Peyer's patch (tissue), 4 donors: ENCODE measurements around the gene AOPEP. TPM values are rescaled to one million over a fixed set of nuclear protein-coding genes. Genes with fewer than 3 reads are reported as not detected.
"Not testable (repeated sequence)": the region's sequence is repeated elsewhere in the genome, so short reads cannot be mapped to it uniquely, and the experiment has no call there.

Experiments used
- DNase-seq, 3 donors: peaks; one replicate each; pipeline ENCODE4 v3.0.0-alpha.2; 2017 to 2019
- H3K27ac ChIP-seq, 4 donors: fragments of 200-600 bp; sonication (generic); one replicate each; pipeline ENCODE4 v1.5.1; 2016 to 2019
- H3K27me3 ChIP-seq, 2 donors: fragments of 200-600 bp; sonication (generic); one replicate each; pipeline ENCODE4 v1.5.1; 2019
- H3K36me3 ChIP-seq, 3 donors: fragments of 200-600 bp; sonication (generic); one replicate each; pipeline ENCODE4 v1.5.1; 2016 to 2019
- H3K4me1 ChIP-seq, 4 donors: fragments of 200-600 bp; sonication (generic); one replicate each; pipeline ENCODE4 v1.5.1; 2016 to 2019
- H3K4me3 ChIP-seq, 4 donors: fragments of 200-600 bp; sonication (generic); 1 replicate in 3 of 4; 2 replicates in 1 of 4; pipeline ENCODE4 v1.5.1; 2016 to 2019; ENCODE audit warnings: mild to moderate bottlenecking in 1 of 4
- H3K9me3 ChIP-seq, 4 donors: fragments of 200-600 bp; sonication (generic); one replicate each; pipeline ENCODE4 v1.5.1; 2016 to 2019; ENCODE audit warnings: mild to moderate bottlenecking in 1 of 4
- CTCF ChIP-seq, 6 experiments: fragments of 450-650 bp in 4 of 6; fragments of 200-600 bp in 2 of 6; sonication (generic) in 1 of 6; IDR thresholded peaks; one replicate each; pipeline ENCODE4 v1.5.1; 2017 to 2019; ENCODE audit warnings: antibody characterized with exemption in 6 of 6, mild to moderate bottlenecking in 3 of 6, moderate library complexity in 1 of 6
- POLR2A ChIP-seq, 2 donors: fragments of 450-650 bp; IDR thresholded peaks; one replicate each; pipeline ENCODE4 v1.5.1; 2017; ENCODE audit warnings: antibody characterized with exemption in 2 of 2, mild to moderate bottlenecking in 2 of 2, moderate library complexity in 2 of 2
- total RNA-seq, 4 donors: library from RNA; depleted of rRNA; stranded (reverse); fragments of >200 nt; gene quantifications; one replicate each; pipeline ENCODE4 v1.1.0, GENCODE V29; 2016

The AOPEP gene
- total RNA-seq, 4 donors from 2014 or later: 83.5 to 272 (median 117) TPM

GRCh38 chr9:94935396-94935795, 208.9 kb downstream of the AOPEP start:
- no peak for DNase-seq
- no peaks in the 10 kb centered on the region for H3K9me3 ChIP-seq
- no peak overlapping the region for H3K27ac ChIP-seq
- no peak overlapping the region for H3K4me3 ChIP-seq
- H3K36me3 ChIP-seq: no peaks in the 10 kb centered on the region
- no peaks in the 10 kb centered on the region for H3K27me3 ChIP-seq
- peaks cover 0 to 5% (median 0%) of the 10 kb centered on the region in 4 donors for H3K4me1 ChIP-seq
- TF ChIP-seq POLR2A (IDR thresholded peaks at IDR 0.05) (no peak), CTCF (IDR thresholded peaks at IDR 0.05) (no peak)

GRCh38 chr9:94936419-94936818, 209.9 kb downstream of the AOPEP start:
- Histone ChIP-seq H3K4me1 (peaks cover 0 to 15% (median 0%) of the 10 kb centered on the region in 4 donors), H3K36me3 (no peaks in the 10 kb centered on the region), H3K27me3 (no peaks in the 10 kb centered on the region), H3K27ac (peak overlapping the region in 2 of 4 donors; percentile 26 to 34), H3K9me3 (no peaks in the 10 kb centered on the region), H3K4me3 (no peak overlapping the region)
- TF ChIP-seq POLR2A (IDR thresholded peaks at IDR 0.05) (no peak), CTCF (IDR thresholded peaks at IDR 0.05) (no peak)
- no peak for DNase-seq

GRCh38 chr9:94937214-94937903, 210.9 kb downstream of the AOPEP start:
- no peak overlapping the region for H3K4me3 ChIP-seq
- no peaks in the 10 kb centered on the region for H3K36me3 ChIP-seq
- H3K27ac ChIP-seq: peak overlapping the region in 2 of 4 donors; percentile 26 to 34
- no peaks in the 10 kb centered on the region for H3K27me3 ChIP-seq
- no peak for TF ChIP-seq CTCF (IDR thresholded peaks at IDR 0.05)
- no peak for TF ChIP-seq POLR2A (IDR thresholded peaks at IDR 0.05)
- H3K9me3 ChIP-seq: no peaks in the 10 kb centered on the region
- DNase-seq: no peak
- peaks cover 0 to 15% (median 0%) of the 10 kb centered on the region in 4 donors for H3K4me1 ChIP-seq

- TF ChIP-seq CTCF (IDR thresholded peaks at IDR 0.05) (no peak), POLR2A (IDR thresholded peaks at IDR 0.05) (no peak)
- peaks cover 0 to 15% (median 0%) of the 10 kb centered on the region in 4 donors for H3K4me1 ChIP-seq
- H3K9me3 ChIP-seq: no peaks in the 10 kb centered on the region
- no peak overlapping the region for H3K4me3 ChIP-seq
- no peaks in the 10 kb centered on the region for H3K27me3 ChIP-seq
- DNase-seq: no peak
- H3K27ac ChIP-seq: no peak overlapping the region
- no peaks in the 10 kb centered on the region for H3K36me3 ChIP-seq
Measured at GRCh38 chr9:94938384-94938783, 211.9 kb downstream of the AOPEP start.

- Histone ChIP-seq H3K27ac (peak overlapping the region in 1 of 4 donors; percentile 35), H3K4me1 (peaks cover 0 to 15% (median 0%) of the 10 kb centered on the region in 4 donors)
- H3K27me3 ChIP-seq, H3K36me3 ChIP-seq, H3K4me3 ChIP-seq, DNase-seq, H3K9me3 ChIP-seq: not testable (repeated sequence)
Measured at GRCh38 chr9:94940296-94940695, 213.8 kb downstream of the AOPEP start.

- no peaks in the 10 kb centered on the region for H3K36me3 ChIP-seq
- peak in 1 of 3 donors; percentile 69 for DNase-seq
- H3K27ac ChIP-seq: peak overlapping the region in 2 of 4 donors; percentile 31 to 35
- no peak for TF ChIP-seq POLR2A (IDR thresholded peaks at IDR 0.05)
- no peak for TF ChIP-seq CTCF (IDR thresholded peaks at IDR 0.05)
- H3K4me1 ChIP-seq: peaks cover 0 to 24% (median 0%) of the 10 kb centered on the region in 4 donors
- H3K9me3 ChIP-seq: no peaks in the 10 kb centered on the region
- H3K4me3 ChIP-seq: no peak overlapping the region
- no peaks in the 10 kb centered on the region for H3K27me3 ChIP-seq
Measured at GRCh38 chr9:94941211-94941875, 214.8 kb downstream of the AOPEP start.
